ENCODE measurements around the gene CUBN. TPM values are rescaled to one million over a fixed set of nuclear protein-coding genes. Genes with fewer than 3 reads are reported as not detected.

Gene CUBN
- total and polyA plus RNA-seq, 10 of the 15 experiments (the other 5 are each of a cell fraction or from before 2014, with no cell fraction given): under 0.01 to 0.14 (median 0.02) TPM; not detected in 6

GRCh38 chr10:17112566-17112965, 17.0 kb downstream of the CUBN start:
- intact Hi-C loops (cut with micrococcal nuclease; ENCODE audit: unreplicated experiment) (no loop called here), in situ Hi-C loops (cut with MboI) (no loop called here)
- Histone ChIP-seq H3K4me2 (ENCODE audit: control insufficient read depth, insufficient read depth) (no peak overlapping the region), H3K9me3 (replicated peaks; ENCODE audit: control insufficient read depth, insufficient read depth, low read length) (no peaks in the 10 kb centered on the region), H3K9ac (ENCODE audit: control insufficient read depth, insufficient read depth, low read length) (no peak overlapping the region), H3K4me3 (no peak overlapping the region), H3K27me3 (replicated peaks in 1 of 2; ENCODE audit: control insufficient read depth in 2 of 2, insufficient read depth in 2 of 2, low read length in 1 of 2) (no peaks in the 10 kb centered on the region; a peak in 1 of 4 replicates), H4K20me1 (ENCODE audit: control insufficient read depth, insufficient read depth) (no peaks in the 10 kb centered on the region), H3K36me3 (ENCODE audit: control insufficient read depth in 2 of 2, insufficient read depth in 2 of 2, low read length in 1 of 2) (no peaks in the 10 kb centered on the region), H2AFZ (ENCODE audit: control insufficient read depth, low read depth, low read length) (no peak overlapping the region), H3K4me1 (ENCODE audit: control insufficient read depth, insufficient read depth, low read length) (no peaks in the 10 kb centered on the region), H3K79me2 (ENCODE audit: control insufficient read depth, insufficient read depth, low read length) (no peaks in the 10 kb centered on the region), H3K27ac (ENCODE audit: control insufficient read depth, insufficient read depth) (no peak overlapping the region)
- POLR2A ChIA-PET: no interaction called here
- 27% methylated on average over 3 of the region's 3 CpGs for WGBS (ENCODE audit: insufficient coverage, insufficient replicate concordance, low lambda C conversion rate, missing lambda C conversion rate)
- RAD21 ChIA-PET (ENCODE audit: unreplicated experiment): no interaction called here
- CTCF ChIA-PET: no interaction called here
- ATAC-seq (no peak), DNase-seq (ENCODE audit: low read depth, low spot score) (no peak), FAIRE-seq (no peak)
- SMC1A ChIA-PET (ENCODE audit: uncharacterized antibody, unreplicated experiment): no interaction called here
- no TSS peak for BruUV-seq (replicated peaks)
- TF ChIP-seq CHD2 (IDR thresholded peaks at IDR 0.05; ENCODE audit: borderline replicate concordance, low read depth, low read length) (no peak), TCF7 (IDR thresholded peaks at IDR 0.05; ENCODE audit: borderline replicate concordance) (no peak), CREM (IDR thresholded peaks at IDR 0.05; ENCODE audit: low read depth) (no peak), SMARCA5 (IDR thresholded peaks at IDR 0.05) (no peak), ZBTB40 (IDR thresholded peaks at IDR 0.05; ENCODE audit: borderline replicate concordance) (no peak), RELB (IDR thresholded peaks at IDR 0.05; ENCODE audit: low read depth) (no peak), EGR1 (IDR thresholded peaks at IDR 0.05; ENCODE audit: borderline replicate concordance in 1 of 2, low read depth in 2 of 2, low read length in 2 of 2) (no peak), SRF (IDR thresholded peaks at IDR 0.05; ENCODE audit: low read depth in 2 of 2, low read length in 2 of 2) (no peak), POLR2AphosphoS5 (IDR thresholded peaks at IDR 0.05; ENCODE audit: low read length) (no peak), BCL11A (IDR thresholded peaks at IDR 0.05; ENCODE audit: low read depth, low read length) (no peak), MYC (IDR thresholded peaks at IDR 0.05; ENCODE audit: insufficient read depth, insufficient read length, insufficient replicate concordance, low read length, severe bottlenecking) (no peak), IKZF2 (IDR thresholded peaks at IDR 0.05) (no peak), MEF2A (IDR thresholded peaks at IDR 0.05; ENCODE audit: insufficient read depth, low read depth, low read length) (no peak), CTCF (IDR thresholded peaks at IDR 0.05 in 2 of 3, conservative IDR thresholded peaks at IDR 0.05 in 1 of 3; ENCODE audit: control insufficient read depth in 2 of 3, extremely low read depth in 1 of 3, insufficient read depth in 1 of 3, low read depth in 3 of 3, low read length in 3 of 3) (no peak), POU2F2 (IDR thresholded peaks at IDR 0.05; ENCODE audit: borderline replicate concordance, low read depth, low read length) (no peak), BHLHE40 (IDR thresholded peaks at IDR 0.05; ENCODE audit: borderline replicate concordance in 1 of 2, low read depth in 2 of 2, low read length in 1 of 2) (no peak), MYB (IDR thresholded peaks at IDR 0.05; ENCODE audit: borderline replicate concordance, low read depth, low read length) (no peak), SUZ12 (IDR thresholded peaks at IDR 0.05; ENCODE audit: unreplicated experiment) (no peak)

All from GM12878 (cell line).